K562 (cell line): ENCODE data around the gene MICAL1. TPM values are rescaled to one million over a fixed set of nuclear protein-coding genes. Genes with fewer than 3 reads are reported as not detected.

ENCODE experiments used
- BACH1 ChIP-seq: fragments of 200-800 bp; sonication (Bioruptor generic); IDR thresholded peaks from 2 replicates; pipeline ENCODE4 v1.6.1; 2016; ENCODE audit warnings: missing genetic modification characterization, missing compliant biosample characterization
- C11orf30 ChIP-seq: fragments of 450-650 bp; IDR thresholded peaks from 2 replicates; pipeline ENCODE4 v1.6.1; 2016; ENCODE audit warnings: low read depth, mild to moderate bottlenecking
- CREB1 ChIP-seq, 2 experiments: sonication (generic) in 1 of 2; formaldehyde crosslinking in 1 of 2; IDR thresholded peaks; 2 replicates each; pipeline versions ENCODE4 v1.6.1 to v1.8.0; 2012 to 2022; ENCODE audit warnings: inconsistent platforms in 1 of 2, mild to moderate bottlenecking in 1 of 2, missing genetic modification reagents in 1 of 2, moderate library complexity in 1 of 2
- FOXA1 ChIP-seq: fragments of 450-650 bp; IDR thresholded peaks from 2 replicates; pipeline ENCODE4 v1.6.1; 2016; ENCODE audit warnings: mild to moderate bottlenecking, borderline replicate concordance
- GTF2E2 ChIP-seq: fragments of 200-800 bp; sonication (Bioruptor generic); IDR thresholded peaks from 2 replicates; pipeline ENCODE4 v1.6.1; 2016; ENCODE audit warnings: missing genetic modification characterization, missing compliant biosample characterization
- HDAC6 ChIP-seq: IDR thresholded peaks from 2 replicates; pipeline ENCODE4 v1.6.1; 2012; ENCODE audit warnings: low read depth, mild to moderate bottlenecking, control low read depth, inconsistent platforms, low read length, moderate library complexity
- HEY1 ChIP-seq: fragments of 250-450 bp; sonication (Bioruptor Pico); IDR thresholded peaks from 2 replicates; pipeline ENCODE4 v1.5.0; 2020; ENCODE audit warnings: mild to moderate bottlenecking, moderate library complexity, borderline replicate concordance
- MYBL2 ChIP-seq, 2 experiments: fragments of 450-650 bp in 1 of 2; sonication (generic) in 1 of 2; formaldehyde crosslinking in 1 of 2; IDR thresholded peaks; 2 replicates each; pipeline versions ENCODE4 v1.6.1 to v1.8.1; 2017 to 2022; ENCODE audit warnings: borderline replicate concordance in 1 of 2, inconsistent platforms in 1 of 2, low read depth in 1 of 2, mild to moderate bottlenecking in 1 of 2, missing genetic modification reagents in 1 of 2, moderate library complexity in 1 of 2
- NCOA4 ChIP-seq: fragments of 450-650 bp; IDR thresholded peaks from 2 replicates; pipeline ENCODE4 v1.6.1; 2018; ENCODE audit warnings: mild to moderate bottlenecking; ENCODE audit not compliant: partially characterized antibody
- SETDB1 ChIP-seq: IDR thresholded peaks from one replicate; pipeline ENCODE4 v1.6.1; 2012; ENCODE audit warnings: low read length, control low read depth, inconsistent platforms
- SIX5 ChIP-seq, 2 experiments: IDR thresholded peaks; 2 replicates each; pipeline ENCODE4 v1.6.1; 2011; ENCODE audit warnings: low read length in 2 of 2, borderline replicate concordance in 1 of 2, low read depth in 1 of 2, mild to moderate bottlenecking in 1 of 2, moderate library complexity in 1 of 2; ENCODE audit not compliant: insufficient read depth in 1 of 2
- TCF7 ChIP-seq: sonication (generic); IDR thresholded peaks from 2 replicates; pipeline ENCODE4 v1.6.1; 2016; ENCODE audit warnings: antibody characterized with exemption, borderline replicate concordance
- TEAD1 ChIP-seq, 2 experiments: fragments of 450-650 bp in 1 of 2; sonication (generic) in 1 of 2; formaldehyde crosslinking; IDR thresholded peaks; 2 replicates each; pipeline versions ENCODE4 v1.4.0 to v1.8.0; 2020 to 2022; ENCODE audit warnings: mild to moderate bottlenecking in 2 of 2, missing genetic modification reagents in 1 of 2
- TRIM28 ChIP-seq: fragments of 450-650 bp; IDR thresholded peaks from 2 replicates; pipeline ENCODE4 v1.6.1; 2017
- ZFP36 ChIP-seq: fragments of 150-350 bp; IDR thresholded peaks from 2 replicates; pipeline ENCODE4 v1.6.1; 2018; ENCODE audit warnings: low read length, low read depth; ENCODE audit not compliant: partially characterized antibody
- ZNF224 ChIP-seq: sonication (generic); formaldehyde crosslinking; IDR thresholded peaks from 2 replicates; pipeline ENCODE4 v1.8.0; 2022; ENCODE audit warnings: mild to moderate bottlenecking, missing genetic modification reagents
- ZNF586 ChIP-seq: fragments of 450-650 bp; formaldehyde crosslinking; conservative IDR thresholded peaks from 2 replicates; pipeline ENCODE4 v1.4.0; 2020; ENCODE audit warnings: mild to moderate bottlenecking, moderate library complexity
- ZSCAN29 ChIP-seq: fragments of 450-650 bp; IDR thresholded peaks from 2 replicates; pipeline ENCODE4 v1.6.1; 2017
- polyA plus RNA-seq, 8 experiments: library from polyadenylated mRNA; depleted of rRNA in 4 of 8; stranded (reverse) in 5 of 8; unstranded in 3 of 8; fragments of >200 nt; fragmentation: Nextera tagmentation in 2 of 8; fragmentation: Illumina TruSeq in 1 of 8; extraction: Ambion mirVana in 2 of 8; extraction: Trizol in 1 of 8; gene quantifications; 2 replicates each; pipeline versions ENCODE4 v1.2.1 to v1.2.3, GENCODE V29; 2011 to 2014; ENCODE audit warnings: inconsistent platforms in 1 of 8, missing spikeins in 1 of 8
- total RNA-seq, 7 experiments: library from RNA; depleted of rRNA in 6 of 7; stranded (reverse); fragments of >200 nt in 6 of 7; fragmentation: Illumina TruSeq in 2 of 7; extraction: Trizol in 2 of 7; gene quantifications; 2 replicates each; pipeline versions ENCODE4 v1.2.1 to v1.2.3, GENCODE V29; 2011 to 2021; ENCODE audit warnings: low replicate concordance in 1 of 7
- TF ChIP-seq, protein P1 (sequence below): fragments of 450-650 bp; IDR thresholded peaks from 2 replicates; pipeline ENCODE4 v1.6.1; 2016; ENCODE audit warnings: borderline replicate concordance
- TF ChIP-seq, protein P2 (sequence below): fragments of 250-450 bp; sonication (Bioruptor Pico); IDR thresholded peaks from 2 replicates; pipeline ENCODE4 v1.5.0; 2020; ENCODE audit warnings: mild to moderate bottlenecking, borderline replicate concordance
- TF ChIP-seq, protein P3 (sequence below): sonication (generic); formaldehyde crosslinking; IDR thresholded peaks from 2 replicates; pipeline ENCODE4 v1.8.0; 2022; ENCODE audit warnings: missing genetic modification reagents, mild to moderate bottlenecking, moderate library complexity, borderline replicate concordance
- TF ChIP-seq, protein P4 (sequence below): sonication (generic); IDR thresholded peaks from 2 replicates; pipeline ENCODE4 v1.6.1; 2016

The MICAL1 gene
- total and polyA plus RNA-seq, 9 of the 15 experiments (the other 6 are each of a cell fraction or from before 2014, with no cell fraction given), result 0.07 to 15.2 (median 7.0) TPM

DNA sequence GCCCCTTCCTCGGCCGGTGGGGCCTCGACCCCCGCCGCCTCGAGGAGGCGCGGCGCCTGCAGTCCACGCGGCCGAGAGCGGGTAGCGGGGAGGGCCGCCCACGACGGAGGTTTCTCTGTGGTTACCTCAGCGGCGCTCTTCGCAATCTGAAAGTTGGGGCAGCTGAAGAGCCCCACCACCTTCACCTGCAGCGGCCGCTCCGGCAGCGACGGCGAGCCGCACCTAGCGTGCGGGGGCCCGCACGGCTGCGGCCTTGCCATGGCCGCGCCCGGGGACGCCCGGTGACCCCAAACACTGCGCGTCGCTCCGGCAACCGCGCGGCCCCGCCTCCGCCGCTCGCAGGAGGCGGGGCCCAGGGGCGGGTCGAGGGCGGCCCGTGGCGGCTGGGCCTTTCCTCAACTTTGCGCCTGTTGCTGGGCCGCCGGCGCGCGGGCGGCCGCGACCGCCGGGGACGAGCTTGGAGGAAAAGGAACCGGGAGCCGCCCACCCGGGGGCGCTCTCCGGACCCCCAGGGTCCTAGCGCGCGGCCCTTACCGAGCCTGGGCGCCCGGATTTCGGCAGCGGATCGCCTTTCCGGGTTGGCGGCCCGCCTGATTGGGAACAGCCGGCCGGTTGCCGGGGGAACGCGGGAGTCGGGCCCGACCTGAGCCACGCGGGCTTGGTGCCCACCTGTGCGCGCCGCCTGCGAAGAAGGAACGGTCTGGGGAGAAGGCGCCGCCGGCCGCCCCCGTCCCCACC lies 15.1 kb downstream of the MICAL1 start, which contains the start of the genes PPIL6 and SMPD2 (continued):
- TF ChIP-seq, protein P1, sequence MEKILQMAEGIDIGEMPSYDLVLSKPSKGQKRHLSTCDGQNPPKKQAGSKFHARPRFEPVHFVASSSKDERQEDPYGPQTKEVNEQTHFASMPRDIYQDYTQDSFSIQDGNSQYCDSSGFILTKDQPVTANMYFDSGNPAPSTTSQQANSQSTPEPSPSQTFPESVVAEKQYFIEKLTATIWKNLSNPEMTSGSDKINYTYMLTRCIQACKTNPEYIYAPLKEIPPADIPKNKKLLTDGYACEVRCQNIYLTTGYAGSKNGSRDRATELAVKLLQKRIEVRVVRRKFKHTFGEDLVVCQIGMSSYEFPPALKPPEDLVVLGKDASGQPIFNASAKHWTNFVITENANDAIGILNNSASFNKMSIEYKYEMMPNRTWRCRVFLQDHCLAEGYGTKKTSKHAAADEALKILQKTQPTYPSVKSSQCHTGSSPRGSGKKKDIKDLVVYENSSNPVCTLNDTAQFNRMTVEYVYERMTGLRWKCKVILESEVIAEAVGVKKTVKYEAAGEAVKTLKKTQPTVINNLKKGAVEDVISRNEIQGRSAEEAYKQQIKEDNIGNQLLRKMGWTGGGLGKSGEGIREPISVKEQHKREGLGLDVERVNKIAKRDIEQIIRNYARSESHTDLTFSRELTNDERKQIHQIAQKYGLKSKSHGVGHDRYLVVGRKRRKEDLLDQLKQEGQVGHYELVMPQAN, result no peak
- no peak for TF ChIP-seq TRIM28
- no peak for TF ChIP-seq MYBL2 (IDR thresholded peaks at IDR 0.05; ENCODE audit: low read depth)
- TF ChIP-seq MYBL2 (CRISPR knock-in tag; IDR thresholded peaks at IDR 0.05; ENCODE audit: borderline replicate concordance), result no peak
- TF ChIP-seq CREB1 (IDR thresholded peaks at IDR 0.05), result 0 out of 2 replicates have a peak, but pooled peaks have one; percentile 27
- peak; percentile 21; the same call in 1 of the 2 replicates for TF ChIP-seq CREB1 (CRISPR knock-in tag; IDR thresholded peaks at IDR 0.05)
- no peak for TF ChIP-seq HDAC6
- peak; percentile 67 for TF ChIP-seq ZFP36
- TF ChIP-seq, protein P2, sequence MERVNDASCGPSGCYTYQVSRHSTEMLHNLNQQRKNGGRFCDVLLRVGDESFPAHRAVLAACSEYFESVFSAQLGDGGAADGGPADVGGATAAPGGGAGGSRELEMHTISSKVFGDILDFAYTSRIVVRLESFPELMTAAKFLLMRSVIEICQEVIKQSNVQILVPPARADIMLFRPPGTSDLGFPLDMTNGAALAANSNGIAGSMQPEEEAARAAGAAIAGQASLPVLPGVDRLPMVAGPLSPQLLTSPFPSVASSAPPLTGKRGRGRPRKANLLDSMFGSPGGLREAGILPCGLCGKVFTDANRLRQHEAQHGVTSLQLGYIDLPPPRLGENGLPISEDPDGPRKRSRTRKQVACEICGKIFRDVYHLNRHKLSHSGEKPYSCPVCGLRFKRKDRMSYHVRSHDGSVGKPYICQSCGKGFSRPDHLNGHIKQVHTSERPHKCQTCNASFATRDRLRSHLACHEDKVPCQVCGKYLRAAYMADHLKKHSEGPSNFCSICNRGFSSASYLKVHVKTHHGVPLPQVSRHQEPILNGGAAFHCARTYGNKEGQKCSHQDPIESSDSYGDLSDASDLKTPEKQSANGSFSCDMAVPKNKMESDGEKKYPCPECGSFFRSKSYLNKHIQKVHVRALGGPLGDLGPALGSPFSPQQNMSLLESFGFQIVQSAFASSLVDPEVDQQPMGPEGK, result no peak
- TF ChIP-seq FOXA1, result no peak
- TF ChIP-seq ZSCAN29, result 0 out of 2 replicates have a peak, but pooled peaks have one; percentile 59
- TF ChIP-seq BACH1 (tag), result no peak
- 0 out of 2 replicates have a peak, but pooled peaks have one; percentile 57 for TF ChIP-seq GTF2E2 (tag)
- TF ChIP-seq HEY1 (CRISPR knock-in tag), result no peak
- TF ChIP-seq NCOA4, result no peak
- TF ChIP-seq C11orf30, result no peak
- TF ChIP-seq, protein P3, sequence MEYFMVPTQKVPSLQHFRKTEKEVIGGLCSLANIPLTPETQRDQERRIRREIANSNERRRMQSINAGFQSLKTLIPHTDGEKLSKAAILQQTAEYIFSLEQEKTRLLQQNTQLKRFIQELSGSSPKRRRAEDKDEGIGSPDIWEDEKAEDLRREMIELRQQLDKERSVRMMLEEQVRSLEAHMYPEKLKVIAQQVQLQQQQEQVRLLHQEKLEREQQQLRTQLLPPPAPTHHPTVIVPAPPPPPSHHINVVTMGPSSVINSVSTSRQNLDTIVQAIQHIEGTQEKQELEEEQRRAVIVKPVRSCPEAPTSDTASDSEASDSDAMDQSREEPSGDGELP (CRISPR knock-in tag), result peak; percentile 46; the same call in 1 of the 2 replicates
- no peak for TF ChIP-seq TCF7
- peak; percentile 32 to 87; a peak in 1 of 4 replicates for TF ChIP-seq TEAD1 (CRISPR knock-in tag; IDR thresholded peaks at IDR 0.05)
- peak; percentile 93 for TF ChIP-seq ZNF224 (CRISPR knock-in tag)
- no peak for TF ChIP-seq ZNF586 (CRISPR knock-in tag)
- TF ChIP-seq SIX5 (IDR thresholded peaks at IDR 0.05; ENCODE audit: borderline replicate concordance in 1 of 2, insufficient read depth in 1 of 2, low read depth in 1 of 2, low read length in 2 of 2), result no peak
- TF ChIP-seq, protein P4, sequence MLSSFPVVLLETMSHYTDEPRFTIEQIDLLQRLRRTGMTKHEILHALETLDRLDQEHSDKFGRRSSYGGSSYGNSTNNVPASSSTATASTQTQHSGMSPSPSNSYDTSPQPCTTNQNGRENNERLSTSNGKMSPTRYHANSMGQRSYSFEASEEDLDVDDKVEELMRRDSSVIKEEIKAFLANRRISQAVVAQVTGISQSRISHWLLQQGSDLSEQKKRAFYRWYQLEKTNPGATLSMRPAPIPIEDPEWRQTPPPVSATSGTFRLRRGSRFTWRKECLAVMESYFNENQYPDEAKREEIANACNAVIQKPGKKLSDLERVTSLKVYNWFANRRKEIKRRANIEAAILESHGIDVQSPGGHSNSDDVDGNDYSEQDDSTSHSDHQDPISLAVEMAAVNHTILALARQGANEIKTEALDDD, result no peak
- no peak for TF ChIP-seq SETDB1
